SK-N-SH treated with all-trans-retinoic acid at 6 μM for 48 hours (cell line): ENCODE measurements around the gene MACF1.
A peak's percentile ranks its signal among the peaks of the same experiment; 100 is the strongest.

Experiments
- ATAC-seq: fragments of 200-7000 bp; cut with Tn5 transposase; 3 replicates; pipeline ENCODE4 v1.9.1; 2020; ENCODE audit warnings: mild to moderate bottlenecking, moderate library complexity
- BACH2 ChIP-seq: fragments of 250-450 bp; sonication (Bioruptor Pico); IDR thresholded peaks from 2 replicates; pipeline ENCODE4 v1.9.0; 2021; ENCODE audit warnings: mild to moderate bottlenecking, borderline replicate concordance
- CREB5 ChIP-seq: fragments of 250-450 bp; sonication (Bioruptor Pico); IDR thresholded peaks from 2 replicates; pipeline ENCODE4 v1.5.1; 2020; ENCODE audit warnings: low read depth, mild to moderate bottlenecking, moderate library complexity
- CSRNP3 ChIP-seq: fragments of 250-450 bp; sonication (Bioruptor Pico); IDR thresholded peaks from 2 replicates; pipeline ENCODE4 v1.5.1; 2021; ENCODE audit warnings: mild to moderate bottlenecking, moderate library complexity
- ESRRG ChIP-seq: fragments of 250-450 bp; sonication (Bioruptor Pico); IDR thresholded peaks from 2 replicates; pipeline ENCODE4 v1.6.1; 2021; ENCODE audit warnings: mild to moderate bottlenecking
- OSR1 ChIP-seq: fragments of 250-450 bp; sonication (Bioruptor Pico); IDR thresholded peaks from 2 replicates; pipeline ENCODE4 v1.8.0; 2022; ENCODE audit warnings: moderate library complexity, mild to moderate bottlenecking, inconsistent platforms
- PATZ1 ChIP-seq: fragments of 250-450 bp; sonication (Bioruptor Pico); IDR thresholded peaks from 2 replicates; pipeline ENCODE4 v1.8.0; 2020; ENCODE audit warnings: mild to moderate bottlenecking, moderate library complexity, borderline replicate concordance
- POU6F1 ChIP-seq: fragments of 250-450 bp; sonication (Bioruptor Pico); IDR thresholded peaks from 2 replicates; pipeline ENCODE4 v1.8.0; 2021; ENCODE audit warnings: low read depth, mild to moderate bottlenecking, moderate library complexity, borderline replicate concordance
- PPARA ChIP-seq: fragments of 250-450 bp; sonication (Bioruptor Pico); IDR thresholded peaks from 2 replicates; pipeline ENCODE4 v1.5.0; 2020; ENCODE audit warnings: mild to moderate bottlenecking, borderline replicate concordance
- RARB ChIP-seq: fragments of 250-450 bp; sonication (Bioruptor Pico); IDR thresholded peaks from 2 replicates; pipeline ENCODE4 v1.8.0; 2021; ENCODE audit warnings: mild to moderate bottlenecking, moderate library complexity
- SNAI2 ChIP-seq: fragments of 250-450 bp; sonication (Bioruptor Pico); IDR thresholded peaks from 2 replicates; pipeline ENCODE4 v1.5.0; 2020; ENCODE audit warnings: mild to moderate bottlenecking, moderate library complexity
- TCF4 ChIP-seq: fragments of 250-450 bp; sonication (Bioruptor Pico); IDR thresholded peaks from 2 replicates; pipeline ENCODE4 v1.8.0; 2021; ENCODE audit warnings: mild to moderate bottlenecking, moderate library complexity, borderline replicate concordance
- TOX ChIP-seq: fragments of 250-450 bp; sonication (Bioruptor Pico); IDR thresholded peaks from 2 replicates; pipeline ENCODE4 v1.8.0; 2021; ENCODE audit warnings: mild to moderate bottlenecking, moderate library complexity, borderline replicate concordance
- TSHZ2 ChIP-seq: fragments of 250-450 bp; sonication (Bioruptor Pico); IDR thresholded peaks from 2 replicates; pipeline ENCODE4 v1.5.0; 2020; ENCODE audit warnings: mild to moderate bottlenecking, moderate library complexity
- ZC3H10 ChIP-seq: fragments of 250-450 bp; sonication (Bioruptor Pico); IDR thresholded peaks from 2 replicates; pipeline ENCODE4 v1.5.1; 2021; ENCODE audit warnings: mild to moderate bottlenecking, moderate library complexity
- ZFP30 ChIP-seq: fragments of 450-650 bp; formaldehyde crosslinking; IDR thresholded peaks from 2 replicates; pipeline ENCODE4 v1.5.0; 2022; ENCODE audit warnings: mild to moderate bottlenecking, moderate library complexity

MACF1 gene

GRCh38 chr1:39255222-39255621, 50.7 kb downstream of the MACF1 start:
- ATAC-seq, result peak; percentile 69
- TF ChIP-seq TCF4 (CRISPR knock-in tag), result no peak
- no peak for TF ChIP-seq BACH2 (CRISPR knock-in tag)
- TF ChIP-seq ZFP30 (CRISPR knock-in tag), result no peak
- no peak for TF ChIP-seq PATZ1 (CRISPR knock-in tag)
- TF ChIP-seq CSRNP3 (CRISPR knock-in tag), result no peak
- TF ChIP-seq ZC3H10, result no peak
- no peak for TF ChIP-seq TSHZ2

GRCh38 chr1:39258146-39258924, 53.8 kb downstream of the MACF1 start:
- ATAC-seq, result peak; percentile 71
- TF ChIP-seq CSRNP3 (CRISPR knock-in tag) (no peak), RARB (CRISPR knock-in tag) (no peak), TOX (CRISPR knock-in tag) (no peak), TSHZ2 (no peak), BACH2 (CRISPR knock-in tag) (no peak), PPARA (CRISPR knock-in tag) (no peak), CREB5 (CRISPR knock-in tag) (no peak), OSR1 (CRISPR knock-in tag) (no peak), ESRRG (CRISPR knock-in tag) (no peak)
- TF ChIP-seq, all 23 proteins: peak for 0

- TF ChIP-seq TOX (CRISPR knock-in tag), result no peak
- no peak for TF ChIP-seq SNAI2
- TF ChIP-seq POU6F1 (CRISPR knock-in tag), result no peak
- TF ChIP-seq PPARA (CRISPR knock-in tag), result no peak
- no peak for TF ChIP-seq TCF4 (CRISPR knock-in tag)
- no peak for TF ChIP-seq CSRNP3 (CRISPR knock-in tag)
These were observed 54.4 kb downstream of the MACF1 start for GRCh38 chr1:39258925-39259244.

More at GRCh38 chr1:39258925-39259244, 54.4 kb downstream of the MACF1 start:
- ATAC-seq, result no peak; the same call in 2 of the 3 replicates
